Urothelium cell line (cell line): ENCODE measurements around the gene CEP135.
"Not testable (repeated sequence)": the region's sequence is repeated elsewhere in the genome, so short reads cannot be mapped to it uniquely, and the experiment has no call there.

Source experiments
- DNase-seq: peaks from one replicate; pipeline ENCODE4 v3.0.0; 2011; ENCODE audit warnings: low spot score, mixed read lengths
- FAIRE-seq: peaks from 2 replicates; lab custom pipeline; 2011; peaks lifted over from hg19 to GRCh38; lab: Jason Lieb, UNC

Gene CEP135

DNA sequence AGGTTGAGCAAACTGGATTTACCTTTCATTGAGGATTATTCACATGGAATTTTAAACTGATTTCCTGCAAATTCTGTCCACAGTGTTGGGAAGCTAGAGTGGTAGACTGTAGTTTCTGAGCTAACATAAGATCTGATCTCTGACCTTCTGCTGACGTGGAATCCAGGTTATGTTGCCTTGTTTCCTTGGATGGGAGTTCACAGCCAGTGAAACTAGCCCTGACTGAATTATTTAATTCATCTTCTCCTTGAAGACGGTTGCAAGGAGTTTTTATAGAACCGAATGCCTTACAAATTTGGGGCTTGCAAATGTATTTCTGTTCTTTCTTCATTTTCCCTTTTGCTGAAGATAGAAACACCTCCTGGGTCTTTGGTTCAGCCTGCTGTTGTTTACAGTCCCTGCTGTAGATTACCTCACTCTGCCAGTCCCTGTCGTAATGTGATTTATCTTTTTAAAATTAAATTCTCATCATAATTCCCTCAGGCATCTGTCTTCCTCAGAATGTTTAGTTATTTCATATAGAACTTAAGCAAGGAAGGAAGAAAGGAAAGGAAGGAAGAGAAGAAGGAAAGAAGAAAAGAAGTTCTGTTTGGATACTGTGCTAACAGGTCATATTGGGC, 113.9 kb downstream of the CEP135 start:
- DNase-seq (no peak), FAIRE-seq (no peak)

DNA sequence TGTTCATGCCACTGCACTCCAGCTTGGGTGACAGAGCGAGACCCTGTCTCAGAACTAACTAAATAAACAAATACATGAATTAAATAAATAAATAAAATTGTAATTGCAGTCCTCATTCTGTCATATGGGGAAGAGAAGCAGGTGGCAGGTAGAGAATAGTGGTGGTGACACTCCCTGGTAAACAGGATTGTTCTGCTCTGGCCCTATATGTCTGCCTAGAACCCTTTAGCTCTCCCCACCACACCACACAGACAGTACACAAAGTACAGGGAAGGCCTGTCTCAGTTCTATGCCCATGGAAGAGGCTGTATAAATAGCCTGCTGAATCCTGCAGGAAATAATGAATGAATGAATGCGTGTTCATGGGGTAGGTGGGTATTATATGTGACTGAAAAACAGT, 117.7 kb downstream of the CEP135 start:
- DNase-seq, result no peak
- FAIRE-seq, result no peak

DNA sequence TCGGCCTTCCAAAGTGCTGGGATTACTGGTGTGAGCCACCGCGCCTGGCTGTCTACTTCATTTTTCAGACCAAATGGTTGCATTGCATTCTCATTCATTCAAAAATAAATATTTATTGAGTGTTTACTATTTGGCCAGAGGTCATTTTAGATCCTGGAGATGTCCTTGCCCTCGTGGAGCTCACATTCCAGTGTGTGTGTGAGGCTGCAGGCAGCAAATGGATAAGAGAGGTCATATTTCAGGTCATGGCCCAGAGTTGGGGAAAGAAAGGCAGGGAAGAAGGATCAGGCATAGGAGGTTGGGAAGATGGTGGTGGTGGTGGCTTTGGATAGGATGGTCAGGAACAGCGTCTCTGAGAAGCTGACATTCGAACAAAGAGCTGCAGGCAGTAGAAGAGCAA, 119.1 kb downstream of the CEP135 start:
- FAIRE-seq (no peak), DNase-seq (no peak)

DNA sequence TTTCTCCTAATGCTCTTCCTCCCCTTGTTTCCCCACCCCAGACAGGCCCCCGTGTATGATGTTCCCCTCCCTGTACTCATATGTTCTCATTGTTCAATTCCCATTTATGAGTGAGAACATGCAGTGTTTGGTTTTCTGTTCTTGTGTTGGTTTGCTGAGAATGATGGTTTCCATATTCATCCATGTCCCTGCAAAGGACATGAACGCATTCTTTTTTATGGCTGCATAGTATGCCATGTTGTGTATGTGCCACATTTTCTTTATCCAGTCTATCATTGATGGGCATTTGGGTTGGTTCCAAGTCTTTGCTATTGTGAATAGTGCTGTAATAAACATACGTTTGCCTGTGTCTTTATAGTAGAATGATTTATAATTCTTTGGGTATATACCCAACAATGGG, 124.0 kb downstream of the CEP135 start:
- not testable (repeated sequence) for DNase-seq, FAIRE-seq

DNA sequence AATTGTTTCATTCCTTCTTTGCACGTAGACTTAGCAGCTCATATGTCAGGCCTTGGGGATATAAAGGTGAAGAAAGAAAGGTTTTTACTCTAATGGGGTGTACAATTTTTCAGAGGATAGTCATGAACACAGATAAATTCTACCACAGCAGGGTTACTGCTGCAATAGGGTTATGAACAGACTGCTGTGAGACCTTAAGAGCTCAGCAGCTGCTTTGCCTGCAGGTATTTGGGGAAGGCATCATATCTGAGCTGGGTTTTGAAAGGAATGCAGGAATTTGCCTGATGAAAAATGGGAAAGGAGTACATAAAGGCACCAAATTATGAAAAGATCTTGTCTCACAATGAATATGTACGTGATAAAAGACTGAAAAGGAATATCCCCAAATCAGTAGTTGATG, 128.9 kb downstream of the CEP135 start:
- DNase-seq (no peak), FAIRE-seq (no peak)

DNA sequence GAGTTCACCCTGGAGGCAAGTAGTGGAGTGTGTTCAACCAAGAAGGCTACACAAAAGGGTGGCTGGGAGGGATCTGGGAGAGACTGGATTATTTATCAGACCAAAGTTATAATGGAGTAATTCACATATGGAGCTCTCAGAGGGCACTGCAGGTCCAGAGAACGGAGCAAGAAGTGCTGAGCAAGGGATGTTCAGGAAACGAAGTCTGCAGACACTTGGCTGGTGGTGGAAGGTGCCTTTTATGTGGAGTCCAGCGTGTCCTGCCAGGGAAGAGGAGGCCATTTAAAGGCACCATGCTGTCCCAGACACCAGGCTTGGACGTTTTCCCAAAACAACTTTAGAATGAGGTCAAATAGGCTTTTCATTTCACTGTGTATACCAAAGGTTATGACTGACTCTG, 130.1 kb downstream of the CEP135 start:
- DNase-seq (no peak), FAIRE-seq (no peak)

DNA sequence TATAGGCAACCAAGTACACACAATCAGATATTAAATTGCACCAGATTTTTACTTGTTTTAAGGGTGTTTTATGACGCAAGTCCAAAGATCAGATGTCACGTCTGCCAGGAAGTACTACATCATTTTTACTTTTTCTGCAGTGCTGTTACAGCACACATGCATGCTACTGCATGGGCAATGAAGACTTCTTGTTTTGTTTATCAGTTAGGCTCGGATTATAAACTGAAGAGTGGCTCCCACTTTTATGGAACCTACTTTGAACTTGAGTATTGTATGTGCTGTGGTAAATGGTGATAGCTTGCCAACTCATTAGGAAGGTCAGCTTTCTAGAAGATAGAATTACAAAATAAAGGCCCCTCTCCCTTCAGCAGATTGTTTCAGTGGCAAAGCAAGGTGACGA, 131.6 kb downstream of the CEP135 start:
- DNase-seq (no peak), FAIRE-seq (no peak)

DNA sequence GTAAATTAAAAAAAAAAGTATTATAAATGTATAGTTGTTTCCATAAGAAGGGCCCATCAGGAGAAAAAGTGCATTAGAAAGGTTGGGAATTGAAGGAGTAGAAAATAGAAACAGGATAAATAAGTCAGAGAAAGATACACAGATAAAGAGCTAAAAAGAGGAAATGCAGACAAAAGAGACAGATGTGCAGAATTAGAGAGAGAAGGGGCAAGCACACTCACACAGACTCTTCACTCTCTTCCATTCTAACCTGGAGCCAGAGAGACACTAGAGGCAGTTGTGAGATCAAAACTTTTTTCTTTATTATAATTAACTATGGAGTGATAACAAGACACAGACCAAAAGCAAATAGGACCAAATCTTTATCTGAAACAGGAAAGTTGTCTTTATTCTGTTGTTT, 134.1 kb downstream of the CEP135 start:
- FAIRE-seq, result no peak
- no peak for DNase-seq
